DMS79 treated with DMSO at 0.1 percent for 48 hours (cell line): ENCODE results near the gene PRELID1.
A peak's percentile ranks its signal among the peaks of the same experiment; 100 is the strongest.

Experiments
- DNase-seq: peaks from one replicate; lab custom pipeline; 2025; lab: John Stamatoyannopoulos, UW

PRELID1 gene

GRCh38 chr5:177314376-177315342 is 11.1 kb downstream of the PRELID1 start:
- no peak for DNase-seq

DNA sequence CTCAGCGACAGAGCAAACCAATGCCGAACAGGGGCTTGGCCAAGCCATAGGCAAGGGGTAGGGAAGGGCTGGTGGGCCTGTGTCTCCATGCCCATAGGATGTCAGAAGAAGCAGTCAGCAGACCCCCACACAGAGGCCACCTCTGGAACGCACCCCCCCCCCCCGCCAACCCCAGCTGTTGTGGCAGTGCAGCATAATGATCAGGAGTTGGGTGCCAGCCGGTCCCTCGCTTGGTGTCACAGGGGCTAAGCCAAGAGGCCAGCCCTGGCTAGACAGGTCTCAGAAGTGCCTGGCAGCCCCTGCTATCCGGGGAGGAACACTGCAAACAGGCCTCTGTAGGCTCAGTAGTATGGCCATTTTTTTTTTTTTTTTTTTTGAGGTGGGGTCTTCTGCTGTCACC is 11.8 kb downstream of the PRELID1 start:
- no peak for DNase-seq

DNA sequence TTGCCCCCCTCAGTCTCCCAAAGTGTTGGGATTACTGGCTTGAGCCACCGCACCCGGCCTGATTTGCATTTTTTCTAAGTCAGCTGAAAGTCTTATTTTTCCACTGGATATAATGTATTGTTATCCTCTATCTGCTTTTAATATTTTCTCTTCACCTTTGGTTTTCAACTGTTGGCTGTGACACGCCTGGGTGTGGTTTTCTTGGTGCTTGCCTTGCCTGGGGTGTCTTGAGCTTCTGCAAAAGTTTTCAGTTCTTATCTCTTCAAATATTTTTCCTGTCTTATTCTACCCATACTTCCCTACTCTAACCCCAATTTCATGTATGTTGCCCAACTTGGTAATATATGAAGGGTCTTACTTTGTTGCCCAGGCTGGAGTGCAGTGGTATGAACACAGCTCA is 12.4 kb downstream of the PRELID1 start:
- no peak for DNase-seq

GRCh38 chr5:177317959-177318377 is 14.4 kb downstream of the PRELID1 start:
- peak; percentile 14 for DNase-seq

GRCh38 chr5:177319913-177320588 is 16.5 kb downstream of the PRELID1 start:
- no peak for DNase-seq

DNA sequence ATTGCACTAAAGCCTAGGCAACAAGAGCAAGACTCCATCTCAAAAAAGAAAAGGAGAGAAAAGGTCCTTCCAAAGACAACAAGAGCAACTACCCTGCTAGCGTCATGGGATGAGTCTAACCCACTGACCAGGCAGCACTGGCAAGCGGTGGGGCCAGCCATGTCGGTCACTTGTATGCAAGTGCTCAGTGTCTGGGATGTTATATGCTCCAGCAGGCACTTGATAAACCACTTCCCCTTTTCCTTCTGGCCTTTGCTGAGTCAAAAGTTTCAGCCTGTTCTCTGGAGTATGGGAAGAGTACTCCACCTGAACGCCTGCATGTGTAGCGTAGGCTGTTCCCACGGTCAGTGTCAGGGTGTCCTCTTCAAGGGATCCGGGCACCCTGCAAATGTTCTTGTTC is 17.3 kb downstream of the PRELID1 start:
- DNase-seq, result no peak

DNA sequence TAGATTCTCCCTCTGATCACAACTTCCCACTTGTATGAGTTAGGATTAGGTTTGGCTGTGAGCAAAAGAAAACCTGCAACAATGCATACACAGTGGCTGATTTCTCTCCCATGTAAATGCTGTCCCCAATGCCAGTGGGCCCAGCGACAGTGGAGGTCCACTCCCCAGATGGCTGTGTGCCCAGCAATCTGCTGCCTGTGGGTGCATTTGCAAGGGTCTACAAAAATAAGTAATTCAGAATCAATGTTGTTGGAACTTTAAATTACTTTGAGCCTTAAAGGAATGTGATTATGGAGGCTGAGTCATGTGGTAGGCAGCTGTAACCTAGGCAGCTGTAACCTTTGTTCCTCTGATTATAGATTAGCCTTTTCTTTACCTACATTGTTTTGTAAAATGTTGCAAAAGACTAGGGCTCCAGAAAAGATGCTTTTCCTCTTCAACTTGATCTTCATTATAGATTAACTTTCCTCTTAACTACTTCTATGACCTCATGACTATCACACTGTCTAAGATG is 22.3 kb downstream of the PRELID1 start:
- no peak for DNase-seq

GRCh38 chr5:177327539-177328522 is 24.2 kb downstream of the PRELID1 start:
- no peak for DNase-seq

DNA sequence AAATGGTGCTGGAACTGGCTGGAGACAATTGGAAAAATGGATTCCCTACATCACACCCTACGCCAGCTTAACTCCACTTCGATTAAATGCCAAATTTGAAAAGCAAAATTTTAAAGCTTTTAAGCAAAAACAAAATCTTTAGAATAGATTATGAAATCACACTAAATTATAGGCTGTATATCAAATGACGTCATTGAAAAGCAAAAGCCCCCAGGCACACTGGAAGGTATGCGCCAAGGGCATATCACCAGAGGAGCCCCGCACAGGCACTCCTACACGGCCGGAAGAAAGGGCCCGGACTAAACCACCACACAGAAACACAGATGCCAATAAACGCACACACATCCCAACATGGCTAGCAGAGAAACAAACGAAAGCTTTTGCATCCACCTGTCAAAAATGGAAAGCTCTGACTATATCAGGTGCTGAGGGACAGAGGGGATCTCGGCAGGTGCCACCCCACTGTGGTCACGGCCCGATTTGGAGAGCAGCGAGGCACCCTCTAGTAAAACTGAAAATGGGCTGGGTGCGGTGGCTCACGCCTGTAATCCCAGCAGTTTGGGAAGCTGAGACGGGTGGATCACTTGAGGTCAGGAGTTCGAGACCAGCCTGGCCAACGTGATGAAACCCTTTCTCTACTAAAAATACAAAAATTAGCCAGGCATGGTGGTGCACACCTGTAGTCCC is 25.1 kb downstream of the PRELID1 start:
- DNase-seq, result no peak

DNA sequence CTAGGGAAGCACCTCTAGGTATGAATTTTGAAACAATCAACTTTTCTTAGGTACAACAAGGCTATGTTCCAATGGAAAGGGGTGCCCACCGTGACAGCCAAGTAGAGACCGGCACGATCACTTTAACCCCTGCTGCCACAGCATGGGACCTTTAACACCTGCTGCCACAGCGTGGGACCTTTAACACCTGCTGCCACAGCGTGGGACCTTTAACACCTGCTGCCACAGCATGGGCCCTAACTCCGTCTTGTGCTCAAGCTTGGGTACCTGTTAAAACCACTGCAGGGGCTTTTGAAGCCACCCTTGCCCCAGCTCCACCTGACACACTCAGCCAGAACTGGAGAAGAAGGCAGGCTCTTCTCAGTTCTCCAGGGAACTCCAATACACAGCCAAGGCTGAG is 26.3 kb downstream of the PRELID1 start:
- DNase-seq, result no peak

DNA sequence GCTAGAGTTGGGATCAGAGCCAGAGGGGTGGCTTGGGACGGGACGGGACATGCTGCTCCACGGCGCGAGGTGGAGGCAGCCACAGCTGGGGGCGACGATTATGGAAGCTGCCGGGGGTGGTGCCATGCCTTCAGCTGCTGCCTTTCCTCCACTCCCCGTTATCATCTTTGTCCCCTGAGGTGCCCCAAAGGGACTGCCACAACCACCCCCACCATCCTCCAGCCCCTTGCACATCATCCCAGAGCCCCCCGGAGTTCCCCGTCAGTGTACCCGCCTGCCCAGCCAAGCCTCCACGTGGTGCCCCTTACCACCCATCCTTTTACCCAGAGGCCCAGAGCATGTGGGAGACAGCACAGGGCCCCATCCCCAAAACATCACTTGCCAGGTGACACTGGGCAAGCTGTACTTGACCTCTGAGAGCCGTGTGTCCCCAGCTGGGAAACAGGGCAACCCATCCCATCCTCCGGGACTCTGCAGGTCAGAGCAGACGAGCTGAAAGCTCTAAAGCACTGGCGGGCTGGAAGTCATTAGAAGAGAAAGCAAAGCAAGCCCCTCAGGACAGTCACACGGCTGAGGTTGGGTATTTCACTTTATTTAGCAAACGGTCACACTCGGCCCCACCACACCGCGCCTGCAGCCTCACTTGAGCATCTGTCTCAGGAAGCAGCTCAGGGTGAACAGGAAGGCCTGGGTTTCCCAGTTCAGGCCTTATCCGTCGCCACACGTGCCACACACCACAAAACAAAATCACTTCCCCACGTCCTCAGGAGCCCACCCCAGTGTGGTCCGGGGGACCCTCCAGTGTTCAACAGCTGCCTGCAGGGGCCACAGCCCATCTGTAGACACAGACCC is 27.6 kb downstream of the PRELID1 start:
- no peak for DNase-seq

- DNase-seq, result no peak
These were observed 28.7 kb downstream of the PRELID1 start for GRCh38 chr5:177332031-177332895.

DNA sequence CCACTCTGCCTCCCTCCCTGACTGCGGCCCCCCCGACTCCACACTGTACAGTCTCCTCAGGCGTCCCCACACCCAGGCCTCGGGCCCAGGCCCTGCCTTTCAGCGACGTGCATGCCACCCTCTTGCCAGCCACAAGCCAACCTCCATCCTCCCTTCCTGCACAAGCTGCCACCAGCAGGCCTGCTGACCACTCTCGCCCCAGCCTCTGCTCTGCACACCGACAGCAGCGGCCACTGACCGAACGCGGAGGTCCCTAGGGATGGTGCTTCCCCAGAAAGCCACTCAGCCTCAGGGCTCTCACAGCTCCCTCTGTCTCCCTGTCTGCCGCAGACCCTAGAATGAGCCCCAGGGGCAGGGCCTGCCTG is 29.3 kb downstream of the PRELID1 start:
- no peak for DNase-seq

DNA sequence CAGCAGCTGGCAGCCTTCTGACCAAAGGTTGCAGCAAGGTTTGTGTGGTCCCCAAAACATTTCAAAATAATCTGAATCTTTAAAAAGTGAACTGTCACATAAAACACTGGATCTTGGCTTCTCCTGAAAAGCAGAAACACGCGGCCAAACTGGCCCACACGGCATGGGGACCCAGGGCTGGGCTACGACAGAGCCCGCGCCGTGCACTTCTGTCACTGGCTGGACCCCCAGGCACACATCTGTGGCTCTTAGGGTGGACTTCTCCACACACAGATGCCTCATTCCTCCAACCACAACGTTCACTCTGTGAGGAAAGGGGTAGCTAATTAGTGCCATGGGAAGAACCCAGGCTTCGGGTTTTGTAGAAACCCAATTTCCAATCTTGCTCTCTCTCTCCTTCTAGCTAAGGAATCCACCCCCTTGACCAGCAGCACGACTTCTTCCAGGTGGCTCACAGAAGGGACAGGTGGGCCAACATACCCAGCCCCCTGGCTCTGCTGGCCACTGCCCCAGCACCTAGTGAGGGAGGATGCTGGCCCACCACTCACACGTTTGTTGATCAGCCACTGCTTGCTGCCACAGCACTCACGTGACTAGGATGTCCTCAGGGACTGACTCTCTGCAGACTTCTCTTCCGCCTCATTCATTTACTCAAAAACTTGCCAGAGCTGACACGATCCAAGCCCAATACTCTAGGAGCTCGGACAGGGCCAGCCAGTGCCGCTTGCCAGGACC is 30.0 kb downstream of the PRELID1 start:
- no peak for DNase-seq

DNA sequence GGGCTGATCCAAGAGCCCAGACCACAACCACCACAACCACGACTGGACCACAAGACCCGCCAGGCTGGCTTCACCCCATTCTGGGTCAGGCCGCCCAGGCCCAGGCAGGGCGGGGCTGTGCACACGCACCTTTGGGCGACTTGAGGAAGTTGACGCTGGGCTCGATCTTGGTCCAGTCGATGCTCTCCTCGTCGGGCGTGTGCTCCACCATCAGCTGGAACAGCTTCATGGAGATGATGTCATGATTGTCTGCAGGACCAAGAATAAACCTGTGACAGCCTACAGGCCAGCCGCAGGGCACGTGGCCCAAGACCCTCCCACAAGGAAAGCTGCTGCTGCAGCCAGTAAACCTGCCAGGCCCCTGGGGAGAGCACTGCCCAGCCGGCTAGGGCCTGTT is 30.6 kb downstream of the PRELID1 start:
- DNase-seq, result no peak

DNA sequence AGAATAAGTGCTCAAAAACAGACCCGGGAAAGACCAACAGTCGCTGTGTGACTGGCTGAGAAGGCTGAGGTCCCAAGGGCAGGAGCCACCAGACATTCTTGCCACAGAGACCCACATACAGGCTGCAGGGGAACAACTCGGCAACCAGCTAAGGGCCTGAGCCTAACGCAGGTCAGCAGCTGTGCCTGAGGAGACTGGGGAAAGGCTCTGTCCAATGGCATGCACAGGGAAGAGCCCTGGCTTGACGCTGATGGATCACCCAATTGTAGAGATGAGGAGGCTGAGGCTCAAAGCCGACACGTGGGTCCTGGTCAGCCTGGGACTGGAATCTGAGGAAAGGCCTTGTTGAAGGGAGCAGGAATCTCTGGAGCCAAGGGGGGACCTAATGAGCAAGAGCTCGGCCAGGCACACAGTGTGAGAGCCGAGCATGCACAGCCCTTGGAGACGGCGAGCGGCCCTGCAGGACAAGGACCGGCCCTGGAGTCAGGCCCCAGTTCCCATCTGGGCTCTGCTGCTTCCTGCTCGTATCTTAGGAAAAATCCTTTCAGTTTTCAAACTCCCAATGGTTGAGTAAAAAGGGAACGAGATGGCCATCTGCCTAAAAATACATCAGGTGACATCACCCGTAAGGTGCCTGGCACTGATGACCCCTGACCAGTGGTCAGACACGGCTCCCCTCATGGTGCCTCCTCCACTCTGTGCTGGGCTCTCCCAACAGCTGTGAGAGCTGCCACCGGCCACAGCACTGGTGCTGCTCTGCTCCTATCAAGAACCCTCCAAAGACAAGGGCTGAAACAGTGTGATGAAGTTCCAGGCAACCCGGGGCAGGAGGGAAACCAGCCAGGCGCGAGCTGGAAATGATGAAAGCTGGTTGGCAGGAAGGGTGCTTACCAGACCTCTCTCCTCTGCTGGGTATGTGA is 31.4 kb downstream of the PRELID1 start:
- DNase-seq, result no peak

- DNase-seq, result no peak
These were observed 32.1 kb downstream of the PRELID1 start for GRCh38 chr5:177335701-177336065.

DNA sequence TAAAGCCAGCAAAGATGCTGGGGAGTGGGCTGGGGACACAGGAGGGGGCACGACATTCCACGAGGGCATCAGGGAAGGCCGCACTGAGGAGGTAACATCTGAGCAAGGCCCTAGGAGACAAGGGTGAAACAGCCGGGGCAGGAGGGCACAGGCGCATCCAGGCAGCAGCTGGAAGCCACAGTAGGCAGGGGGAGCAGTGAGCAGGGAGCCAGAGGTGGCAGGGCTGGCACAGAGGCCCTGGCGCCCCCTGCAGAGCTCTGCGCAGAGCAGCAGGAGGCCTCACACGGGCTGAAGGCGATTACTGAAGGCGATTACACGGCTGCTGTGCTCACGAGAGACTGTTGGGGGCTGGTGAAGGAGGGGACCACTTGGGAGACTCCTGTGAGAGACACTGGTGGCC is 32.5 kb downstream of the PRELID1 start:
- no peak for DNase-seq
